GM23248 (cell line): ENCODE results near the gene ANO4.

ENCODE experiments used
- EZH2 ChIP-seq: fragments of 200-600 bp; sonication (generic); IDR thresholded peaks from 2 replicates; pipeline ENCODE4 v1.6.1; 2018; ENCODE audit warnings: antibody characterized with exemption, mild to moderate bottlenecking; ENCODE audit not compliant: insufficient read depth, poor library complexity, severe bottlenecking
- EZH2phosphoT487 ChIP-seq: fragments of 200-600 bp; sonication (generic); IDR thresholded peaks from 2 replicates; pipeline ENCODE4 v1.6.1; 2018; ENCODE audit warnings: antibody characterized with exemption, moderate library complexity, mild to moderate bottlenecking, low read depth; ENCODE audit not compliant: insufficient read depth

- TF ChIP-seq EZH2, result no peak
- TF ChIP-seq EZH2phosphoT487, result no peak
These were observed 145.9 kb downstream of the ANO4 start for GRCh38 chr12:100940503-100940902.
